GM10266 (cell line): ENCODE measurements around the gene ARMC10.
"Not testable (repeated sequence)": the region's sequence is repeated elsewhere in the genome, so short reads cannot be mapped to it uniquely, and the experiment has no call there.

ENCODE experiments used
- DNase-seq: peaks from one replicate; pipeline ENCODE4 v3.0.0; 2012; ENCODE audit errors: extremely low spot score
- CTCF ChIP-seq: IDR thresholded peaks from 2 replicates; pipeline ENCODE4 v1.5.1; 2012; ENCODE audit warnings: mild to moderate bottlenecking, low read depth; ENCODE audit not compliant: control insufficient read depth, insufficient read depth; ENCODE audit errors: missing control alignments

Gene ARMC10

GRCh38 chr7:103074519-103075336, at the start of gene ARMC10, which contains the start of gene FBXL13:
TSS of gene ARMC10 (plus strand) at chr7:103075140. CDS start at chr7:103075273, 133 bp downstream.
TSS of gene FBXL13 (minus strand) at chr7:103074796.
- peak; percentile 94 for DNase-seq
- no peak for TF ChIP-seq CTCF

GRCh38 chr7:103025341-103025740, 49.6 kb upstream of the ARMC10 start:
- TF ChIP-seq CTCF = no peak
- no peak for DNase-seq

- TF ChIP-seq CTCF = no peak
- DNase-seq = no peak
Observed at GRCh38 chr7:103031024-103031423, 43.9 kb upstream of the ARMC10 start.

GRCh38 chr7:103031781-103032180, 43.2 kb upstream of the ARMC10 start:
- DNase-seq = no peak

GRCh38 chr7:103034318-103034717, 40.6 kb upstream of the ARMC10 start:
- DNase-seq = not testable (repeated sequence)

More at GRCh38 chr7:103031781-103032180, 43.2 kb upstream of the ARMC10 start:
- TF ChIP-seq CTCF = no peak

- TF ChIP-seq CTCF = no peak
- no peak for DNase-seq
Observed at GRCh38 chr7:103037476-103037822, 37.5 kb upstream of the ARMC10 start.

- DNase-seq = not testable (repeated sequence)
Observed at GRCh38 chr7:103037823-103038739, 36.9 kb upstream of the ARMC10 start.

- not testable (repeated sequence) for DNase-seq
Observed at GRCh38 chr7:103041815-103042214, 33.1 kb upstream of the ARMC10 start.
